Measurements from ENCODE around the gene NUMBL. TPM values are rescaled to one million over a fixed set of nuclear protein-coding genes. Genes with fewer than 3 reads are reported as not detected.

Gene NUMBL
- total RNA-seq, 1 experiment from 2014 or later, result 41.7 TPM

Other genes with a start within 250 kb of the NUMBL start
- gene SERTAD3, start 246.3 kb downstream of the NUMBL start, total RNA-seq (2021; ENCODE audit: unreplicated experiment), result 32.4 TPM
- gene BLVRB, start 224.9 kb downstream of the NUMBL start, total RNA-seq (2021; ENCODE audit: unreplicated experiment), result 113 TPM
- gene SPTBN4, start 223.7 kb downstream of the NUMBL start, total RNA-seq (2021; ENCODE audit: unreplicated experiment), result 4.6 TPM
- 97.4 TPM for gene SHKBP1, start 113.8 kb downstream of the NUMBL start, total RNA-seq (2021; ENCODE audit: unreplicated experiment)
- gene LTBP4, start 89.3 kb downstream of the NUMBL start, total RNA-seq (2021; ENCODE audit: unreplicated experiment), result 310 TPM
- gene COQ8B, start 26.2 kb upstream of the NUMBL start, total RNA-seq (2021; ENCODE audit: unreplicated experiment), result 47.1 TPM
- gene ITPKC, start 26.5 kb upstream of the NUMBL start, total RNA-seq (2021; ENCODE audit: unreplicated experiment), result 11.4 TPM
- gene ACTMAP, start 59.8 kb upstream of the NUMBL start, total RNA-seq (2021; ENCODE audit: unreplicated experiment), result 16.8 TPM
- 170 TPM for gene SNRPA, start 60.6 kb upstream of the NUMBL start, total RNA-seq (2021; ENCODE audit: unreplicated experiment)
- gene MIA, start 84.9 kb upstream of the NUMBL start, total RNA-seq (2021; ENCODE audit: unreplicated experiment), result 1.4 TPM
- 18.7 TPM for gene RAB4B, start 87.6 kb upstream of the NUMBL start, total RNA-seq (2021; ENCODE audit: unreplicated experiment)
- 58.6 TPM for gene EGLN2, start 108.5 kb upstream of the NUMBL start, total RNA-seq (2021; ENCODE audit: unreplicated experiment)
- 0.57 TPM for gene CYP2A6, start 159.8 kb upstream of the NUMBL start, total RNA-seq (2021; ENCODE audit: unreplicated experiment)
- not detected for gene CYP2A7, start 191.6 kb upstream of the NUMBL start, total RNA-seq (2021; ENCODE audit: unreplicated experiment)

Data from HCT116 (cell line).